Caco-2 (cell line): ENCODE measurements around the gene GGA1. TPM values are rescaled to one million over a fixed set of nuclear protein-coding genes. Genes with fewer than 3 reads are reported as not detected.
A peak's percentile ranks its signal among the peaks of the same experiment; 100 is the strongest.

Experiments used
- BruUV-seq: library from RNA; stranded (reverse); fragments of 400-500 nt; replicated peaks from 2 replicates; lab custom pipeline; 2021; lab: Mats Ljungman, UMichigan
- CTCF ChIA-PET: fragments of 300-600 bp; sonication (Branson Sonifier 250); formaldehyde crosslinking; loops from one replicate; lab custom pipeline; 2022; ENCODE audit warnings: antibody characterized with exemption; lab: Charles Lee
- POLR2A ChIA-PET: fragments of 300-600 bp; sonication (Branson Sonifier 250); formaldehyde crosslinking; loops from one replicate; lab custom pipeline; 2022; ENCODE audit warnings: antibody characterized with exemption; lab: Charles Lee
- DNase-seq, 2 experiments: peaks; one replicate each; pipeline versions ENCODE4 v3.0.0 to v3.0.0-alpha.2; 2020 to 2022
- H3K27me3 ChIP-seq: replicated peaks from 2 replicates; pipeline ENCODE4 v1.6.0; 2011; ENCODE audit warnings: low read length; ENCODE audit not compliant: control insufficient read depth, insufficient read depth
- H3K36me3 ChIP-seq: 2 replicates; pipeline ENCODE4 v1.5.1; 2011; ENCODE audit warnings: low read length; ENCODE audit not compliant: control insufficient read depth, insufficient read depth
- H3K4me1 ChIP-seq: fragments of 250-450 bp; sonication (Bioruptor Pico); 2 replicates; pipeline ENCODE4 v1.5.1; 2020; ENCODE audit warnings: mild to moderate bottlenecking
- H3K4me3 ChIP-seq: 2 replicates; pipeline ENCODE4 v1.5.1; 2011; ENCODE audit warnings: low read depth, mild to moderate bottlenecking, control low read depth, low read length
- H3K9me3 ChIP-seq: fragments of 250-450 bp; sonication (Bioruptor Pico); 2 replicates; pipeline ENCODE4 v1.5.1; 2020; ENCODE audit warnings: mild to moderate bottlenecking, moderate library complexity
- H3K27ac Mint-ChIP-seq: one replicate; pipeline ENCODE4 v1.8.0; 2022; ENCODE audit warnings: mixed read lengths; ENCODE audit not compliant: unreplicated experiment
- H3K27me3 Mint-ChIP-seq: one replicate; pipeline ENCODE4 v1.8.0; 2022; ENCODE audit warnings: mixed read lengths; ENCODE audit not compliant: insufficient read depth, unreplicated experiment
- H3K36me3 Mint-ChIP-seq: one replicate; pipeline ENCODE4 v1.8.0; 2022; ENCODE audit warnings: mild to moderate bottlenecking, mixed read lengths; ENCODE audit not compliant: insufficient read depth, unreplicated experiment
- H3K4me1 Mint-ChIP-seq: one replicate; pipeline ENCODE4 v1.8.0; 2022; ENCODE audit warnings: low read depth, mixed read lengths; ENCODE audit not compliant: unreplicated experiment
- H3K4me3 Mint-ChIP-seq: one replicate; pipeline ENCODE4 v1.8.0; 2022; ENCODE audit warnings: mild to moderate bottlenecking, moderate library complexity, mixed read lengths; ENCODE audit not compliant: unreplicated experiment
- H3K9me3 Mint-ChIP-seq: one replicate; pipeline ENCODE4 v1.8.0; 2022; ENCODE audit warnings: mixed read lengths; ENCODE audit not compliant: unreplicated experiment
- intact Hi-C: fragments of 100-400 bp; cut with micrococcal nuclease; formaldehyde crosslinking; loops from one replicate; pipeline ENCODE4 v1.10.0; 2022; ENCODE audit not compliant: unreplicated experiment
- total RNA-seq: library from RNA; stranded (reverse); gene quantifications from 2 replicates; pipeline ENCODE4 v1.2.3, GENCODE V29; 2022
- TF ChIP-seq, protein P1 (sequence below), 2 experiments: fragments of 200-600 bp in 1 of 2; IDR thresholded peaks; 1 replicate in 1 of 2; 2 replicates in 1 of 2; pipeline versions ENCODE4 v1.5.1 to v1.8.0; 2011 to 2022; ENCODE audit warnings: antibody characterized with exemption in 1 of 2, control low read depth in 1 of 2, inconsistent platforms in 1 of 2, low read depth in 1 of 2, low read length in 1 of 2, mild to moderate bottlenecking in 1 of 2, moderate library complexity in 1 of 2; ENCODE audit not compliant: insufficient read depth in 1 of 2, severe bottlenecking in 1 of 2, unreplicated experiment in 1 of 2

GGA1 gene
- total RNA-seq, 1 experiment from 2014 or later: 65.7 TPM

GRCh38 chr22:37627545-37627944 is 18.9 kb downstream of the GGA1 start:
- H3K9me3 Mint-ChIP-seq: no peaks in the 10 kb centered on the region
- Histone ChIP-seq H3K4me3 (no peak overlapping the region), H3K4me1 (peaks cover 8% of the 10 kb centered on the region; the same call in 1 of the 2 replicates), H3K36me3 (no peaks in the 10 kb centered on the region), H3K27me3 (no peaks in the 10 kb centered on the region), H3K9me3 (no peaks in the 10 kb centered on the region)
- no peak for DNase-seq
- no peak overlapping the region for H3K4me3 Mint-ChIP-seq
- peaks cover 5% of the 10 kb centered on the region for H3K4me1 Mint-ChIP-seq
- intact Hi-C loops: no loop called here
- ChIA-PET POLR2A (no interaction called here), CTCF (no interaction called here)
- H3K36me3 Mint-ChIP-seq: peaks cover 27% of the 10 kb centered on the region
- peak overlapping the region; percentile 54 for H3K27ac Mint-ChIP-seq
- TF ChIP-seq, protein P1, sequence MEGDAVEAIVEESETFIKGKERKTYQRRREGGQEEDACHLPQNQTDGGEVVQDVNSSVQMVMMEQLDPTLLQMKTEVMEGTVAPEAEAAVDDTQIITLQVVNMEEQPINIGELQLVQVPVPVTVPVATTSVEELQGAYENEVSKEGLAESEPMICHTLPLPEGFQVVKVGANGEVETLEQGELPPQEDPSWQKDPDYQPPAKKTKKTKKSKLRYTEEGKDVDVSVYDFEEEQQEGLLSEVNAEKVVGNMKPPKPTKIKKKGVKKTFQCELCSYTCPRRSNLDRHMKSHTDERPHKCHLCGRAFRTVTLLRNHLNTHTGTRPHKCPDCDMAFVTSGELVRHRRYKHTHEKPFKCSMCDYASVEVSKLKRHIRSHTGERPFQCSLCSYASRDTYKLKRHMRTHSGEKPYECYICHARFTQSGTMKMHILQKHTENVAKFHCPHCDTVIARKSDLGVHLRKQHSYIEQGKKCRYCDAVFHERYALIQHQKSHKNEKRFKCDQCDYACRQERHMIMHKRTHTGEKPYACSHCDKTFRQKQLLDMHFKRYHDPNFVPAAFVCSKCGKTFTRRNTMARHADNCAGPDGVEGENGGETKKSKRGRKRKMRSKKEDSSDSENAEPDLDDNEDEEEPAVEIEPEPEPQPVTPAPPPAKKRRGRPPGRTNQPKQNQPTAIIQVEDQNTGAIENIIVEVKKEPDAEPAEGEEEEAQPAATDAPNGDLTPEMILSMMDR (IDR thresholded peaks at IDR 0.05; ENCODE audit: insufficient read depth in 1 of 2, low read depth in 1 of 2, low read length in 1 of 2, severe bottlenecking in 1 of 2, unreplicated experiment in 1 of 2): no peak
- no peaks in the 10 kb centered on the region for H3K27me3 Mint-ChIP-seq
- no TSS peak for BruUV-seq

DNA sequence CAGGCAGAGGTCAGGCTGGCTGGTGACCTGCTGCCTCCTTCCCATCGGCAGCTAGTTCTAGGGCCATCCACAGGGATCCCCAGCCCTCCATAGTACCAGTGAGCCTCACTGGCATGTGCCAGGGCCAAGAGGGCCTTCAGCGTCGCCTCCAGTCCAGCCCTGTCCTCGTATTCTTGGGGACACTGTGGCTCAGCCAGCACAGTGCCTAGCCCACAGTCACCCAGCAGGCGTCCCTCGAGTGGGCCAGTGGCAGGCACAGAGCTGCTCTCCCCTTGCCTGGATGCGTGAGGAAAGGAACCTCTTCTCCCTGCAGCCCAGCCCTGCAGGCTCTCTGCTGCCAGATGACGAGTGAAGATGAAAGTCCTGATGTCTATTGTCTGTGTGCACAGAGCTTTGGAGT is 20.2 kb downstream of the GGA1 start:
- no TSS peak for BruUV-seq
- POLR2A ChIA-PET: interaction anchor here (0.5 kb wide), 1 partner anchor 102 kb away, joined by 4 read pairs; no protein-coding TSS in a partner anchor
- peaks cover 11% of the 10 kb centered on the region; the same call in 1 of the 2 replicates for H3K4me1 ChIP-seq
- no peaks in the 10 kb centered on the region for H3K36me3 ChIP-seq
- no peaks in the 10 kb centered on the region for H3K9me3 ChIP-seq
- Mint-ChIP-seq H3K9me3 (no peaks in the 10 kb centered on the region), H3K4me1 (peaks cover 5% of the 10 kb centered on the region), H3K4me3 (no peak overlapping the region), H3K27ac (peak overlapping the region; percentile 32), H3K27me3 (no peaks in the 10 kb centered on the region), H3K36me3 (peaks cover 17% of the 10 kb centered on the region)
- DNase-seq: no peak
- TF ChIP-seq, protein P1 (IDR thresholded peaks at IDR 0.05; ENCODE audit: insufficient read depth in 1 of 2, low read depth in 1 of 2, low read length in 1 of 2, severe bottlenecking in 1 of 2, unreplicated experiment in 1 of 2): no peak
- no peak overlapping the region for H3K4me3 ChIP-seq
- intact Hi-C loops: no loop called here
- no peaks in the 10 kb centered on the region for H3K27me3 ChIP-seq
- CTCF ChIA-PET: interaction anchor here (0.6 kb wide), 1 partner anchor 15 kb away, joined by 4 read pairs; no protein-coding TSS in a partner anchor

- H3K36me3 ChIP-seq: no peaks in the 10 kb centered on the region; the same call in 1 of the 2 replicates
- POLR2A ChIA-PET: no interaction called here
These were observed 21.3 kb downstream of the GGA1 start for GRCh38 chr22:37629928-37630327.

More at GRCh38 chr22:37629928-37630327, 21.3 kb downstream of the GGA1 start:
- H3K4me1 Mint-ChIP-seq: peaks cover 5% of the 10 kb centered on the region
- no peak overlapping the region for H3K4me3 ChIP-seq
- H3K27ac Mint-ChIP-seq: no peak overlapping the region
- no peaks in the 10 kb centered on the region for H3K9me3 ChIP-seq
- H3K27me3 Mint-ChIP-seq: no peaks in the 10 kb centered on the region
- BruUV-seq: no TSS peak
- TF ChIP-seq, protein P1 (IDR thresholded peaks at IDR 0.05; ENCODE audit: insufficient read depth in 1 of 2, low read depth in 1 of 2, low read length in 1 of 2, severe bottlenecking in 1 of 2, unreplicated experiment in 1 of 2): no peak
- H3K4me1 ChIP-seq: peaks cover 12% of the 10 kb centered on the region; the same call in 1 of the 2 replicates
- H3K9me3 Mint-ChIP-seq: no peaks in the 10 kb centered on the region
- no peak for DNase-seq
- CTCF ChIA-PET: no interaction called here
- no peak overlapping the region for H3K4me3 Mint-ChIP-seq
- peaks cover 15% of the 10 kb centered on the region for H3K36me3 Mint-ChIP-seq
- no peaks in the 10 kb centered on the region for H3K27me3 ChIP-seq
- intact Hi-C loops: no loop called here
